ENCODE results near the gene OXNAD1.

GRCh38 chr3:16317561-16317945 is 52.5 kb downstream of the OXNAD1 start:
- TF ChIP-seq, protein P1, sequence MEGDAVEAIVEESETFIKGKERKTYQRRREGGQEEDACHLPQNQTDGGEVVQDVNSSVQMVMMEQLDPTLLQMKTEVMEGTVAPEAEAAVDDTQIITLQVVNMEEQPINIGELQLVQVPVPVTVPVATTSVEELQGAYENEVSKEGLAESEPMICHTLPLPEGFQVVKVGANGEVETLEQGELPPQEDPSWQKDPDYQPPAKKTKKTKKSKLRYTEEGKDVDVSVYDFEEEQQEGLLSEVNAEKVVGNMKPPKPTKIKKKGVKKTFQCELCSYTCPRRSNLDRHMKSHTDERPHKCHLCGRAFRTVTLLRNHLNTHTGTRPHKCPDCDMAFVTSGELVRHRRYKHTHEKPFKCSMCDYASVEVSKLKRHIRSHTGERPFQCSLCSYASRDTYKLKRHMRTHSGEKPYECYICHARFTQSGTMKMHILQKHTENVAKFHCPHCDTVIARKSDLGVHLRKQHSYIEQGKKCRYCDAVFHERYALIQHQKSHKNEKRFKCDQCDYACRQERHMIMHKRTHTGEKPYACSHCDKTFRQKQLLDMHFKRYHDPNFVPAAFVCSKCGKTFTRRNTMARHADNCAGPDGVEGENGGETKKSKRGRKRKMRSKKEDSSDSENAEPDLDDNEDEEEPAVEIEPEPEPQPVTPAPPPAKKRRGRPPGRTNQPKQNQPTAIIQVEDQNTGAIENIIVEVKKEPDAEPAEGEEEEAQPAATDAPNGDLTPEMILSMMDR (IDR thresholded peaks at IDR 0.05): no peak
- no peak for TF ChIP-seq POLR2A (IDR thresholded peaks at IDR 0.05)

All from right lobe of liver (tissue), 4 donors.